HepG2 (cell line): ENCODE data around the gene UNG. TPM values are rescaled to one million over a fixed set of nuclear protein-coding genes. Genes with fewer than 3 reads are reported as not detected.

ENCODE experiments used
- ARHGAP35 ChIP-seq: sonication (generic); formaldehyde crosslinking; IDR thresholded peaks from 2 replicates; pipeline ENCODE4 v1.9.0; 2022; ENCODE audit warnings: mild to moderate bottlenecking, inconsistent platforms, moderate library complexity, missing genetic modification reagents, borderline replicate concordance
- BCL3 ChIP-seq: sonication (generic); formaldehyde crosslinking; IDR thresholded peaks from 2 replicates; pipeline ENCODE4 v1.5.1; 2020; ENCODE audit warnings: mild to moderate bottlenecking, missing genetic modification reagents, moderate library complexity
- HOXA5 ChIP-seq: sonication (generic); formaldehyde crosslinking; IDR thresholded peaks from 2 replicates; pipeline ENCODE4 v1.4.0; 2020; ENCODE audit warnings: missing genetic modification reagents
- KDM5B ChIP-seq: sonication (generic); formaldehyde crosslinking; IDR thresholded peaks from 2 replicates; pipeline ENCODE4 v1.4.0; 2020; ENCODE audit warnings: missing genetic modification reagents, mild to moderate bottlenecking, borderline replicate concordance
- KLF6 ChIP-seq: IDR thresholded peaks from 2 replicates; pipeline ENCODE4 v1.8.0; 2016; ENCODE audit warnings: missing biosample characterization, missing genetic modification reagents
- MIXL1 ChIP-seq: IDR thresholded peaks from 2 replicates; pipeline ENCODE4 v1.6.1; 2016
- MXD1 ChIP-seq: sonication (generic); formaldehyde crosslinking; IDR thresholded peaks from 2 replicates; pipeline ENCODE4 v1.4.0; 2020; ENCODE audit warnings: mild to moderate bottlenecking, missing genetic modification reagents
- PRMT3 ChIP-seq: sonication (generic); formaldehyde crosslinking; IDR thresholded peaks from 2 replicates; pipeline ENCODE4 v1.8.1; 2022; ENCODE audit warnings: low read depth, mild to moderate bottlenecking, moderate library complexity, missing genetic modification reagents, borderline replicate concordance
- RFX3 ChIP-seq: IDR thresholded peaks from 2 replicates; pipeline ENCODE4 v1.6.1; 2016; ENCODE audit warnings: missing biosample characterization, missing genetic modification reagents
- TBX3 ChIP-seq: fragments of 450-650 bp; IDR thresholded peaks from 2 replicates; pipeline ENCODE4 v1.6.1; 2017; ENCODE audit warnings: antibody characterized with exemption, mild to moderate bottlenecking, inconsistent platforms, borderline replicate concordance
- ZNF17 ChIP-seq: sonication (generic); formaldehyde crosslinking; IDR thresholded peaks from 2 replicates; pipeline ENCODE4 v1.5.0; 2020; ENCODE audit warnings: mild to moderate bottlenecking, missing genetic modification reagents
- polyA plus RNA-seq, 8 experiments: library from polyadenylated mRNA; depleted of rRNA in 3 of 8; stranded (reverse) in 7 of 8; unstranded in 1 of 8; fragments of >200 nt; fragmentation: Illumina TruSeq in 4 of 8; extraction: Trizol in 4 of 8; gene quantifications; 2 replicates each; pipeline versions ENCODE4 v1.2.1 to v1.2.3, GENCODE V29; 2011 to 2016; ENCODE audit warnings: low read depth in 4 of 8, missing spikeins in 1 of 8, mixed read lengths in 1 of 8; ENCODE audit not compliant: insufficient read depth in 1 of 8
- total RNA-seq, 5 experiments: library from RNA; depleted of rRNA; stranded (reverse); fragments of >200 nt; fragmentation: Illumina TruSeq; extraction: Trizol; gene quantifications; 2 replicates each; pipeline ENCODE4 v1.2.3, GENCODE V29; 2016; ENCODE audit warnings: low read depth in 1 of 5
- TF ChIP-seq, protein P1 (sequence below), 2 experiments: fragments of 450-650 bp in 1 of 2; sonication (generic) in 1 of 2; formaldehyde crosslinking in 1 of 2; IDR thresholded peaks; 2 replicates each; pipeline versions ENCODE4 v1.6.1 to v1.8.0; 2016 to 2022; ENCODE audit warnings: antibody characterized with exemption in 1 of 2, mild to moderate bottlenecking in 1 of 2, missing genetic modification reagents in 1 of 2
- TF ChIP-seq, protein P2 (sequence below): sonication (generic); formaldehyde crosslinking; conservative IDR thresholded peaks from 2 replicates; pipeline ENCODE4 v1.4.0; 2020; ENCODE audit warnings: missing genetic modification reagents

UNG gene
- total and polyA plus RNA-seq, 2 of the 13 experiments (the other 11 are each of a cell fraction or from before 2014, with no cell fraction given) = 23.3 to 114 TPM

- TF ChIP-seq, protein P1, sequence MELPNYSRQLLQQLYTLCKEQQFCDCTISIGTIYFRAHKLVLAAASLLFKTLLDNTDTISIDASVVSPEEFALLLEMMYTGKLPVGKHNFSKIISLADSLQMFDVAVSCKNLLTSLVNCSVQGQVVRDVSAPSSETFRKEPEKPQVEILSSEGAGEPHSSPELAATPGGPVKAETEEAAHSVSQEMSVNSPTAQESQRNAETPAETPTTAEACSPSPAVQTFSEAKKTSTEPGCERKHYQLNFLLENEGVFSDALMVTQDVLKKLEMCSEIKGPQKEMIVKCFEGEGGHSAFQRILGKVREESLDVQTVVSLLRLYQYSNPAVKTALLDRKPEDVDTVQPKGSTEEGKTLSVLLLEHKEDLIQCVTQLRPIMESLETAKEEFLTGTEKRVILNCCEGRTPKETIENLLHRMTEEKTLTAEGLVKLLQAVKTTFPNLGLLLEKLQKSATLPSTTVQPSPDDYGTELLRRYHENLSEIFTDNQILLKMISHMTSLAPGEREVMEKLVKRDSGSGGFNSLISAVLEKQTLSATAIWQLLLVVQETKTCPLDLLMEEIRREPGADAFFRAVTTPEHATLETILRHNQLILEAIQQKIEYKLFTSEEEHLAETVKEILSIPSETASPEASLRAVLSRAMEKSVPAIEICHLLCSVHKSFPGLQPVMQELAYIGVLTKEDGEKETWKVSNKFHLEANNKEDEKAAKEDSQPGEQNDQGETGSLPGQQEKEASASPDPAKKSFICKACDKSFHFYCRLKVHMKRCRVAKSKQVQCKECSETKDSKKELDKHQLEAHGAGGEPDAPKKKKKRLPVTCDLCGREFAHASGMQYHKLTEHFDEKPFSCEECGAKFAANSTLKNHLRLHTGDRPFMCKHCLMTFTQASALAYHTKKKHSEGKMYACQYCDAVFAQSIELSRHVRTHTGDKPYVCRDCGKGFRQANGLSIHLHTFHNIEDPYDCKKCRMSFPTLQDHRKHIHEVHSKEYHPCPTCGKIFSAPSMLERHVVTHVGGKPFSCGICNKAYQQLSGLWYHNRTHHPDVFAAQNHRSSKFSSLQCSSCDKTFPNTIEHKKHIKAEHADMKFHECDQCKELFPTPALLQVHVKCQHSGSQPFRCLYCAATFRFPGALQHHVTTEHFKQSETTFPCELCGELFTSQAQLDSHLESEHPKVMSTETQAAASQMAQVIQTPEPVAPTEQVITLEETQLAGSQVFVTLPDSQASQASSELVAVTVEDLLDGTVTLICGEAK (IDR thresholded peaks at IDR 0.05) = peak; percentile 98
- TF ChIP-seq, protein P1 (CRISPR knock-in tag; IDR thresholded peaks at IDR 0.05) = peak; percentile 83; the same call in 1 of the 2 replicates
- TF ChIP-seq ZNF17 (CRISPR knock-in tag) = no peak
- peak; percentile 48; the same call in 1 of the 2 replicates for TF ChIP-seq TBX3
- peak; percentile 74; the same call in 1 of the 2 replicates for TF ChIP-seq KDM5B (CRISPR knock-in tag)
- TF ChIP-seq KLF6 = peak; percentile 82
- no peak for TF ChIP-seq PRMT3 (CRISPR knock-in tag)
- TF ChIP-seq RFX3 (CRISPR knock-in tag) = peak; percentile 97
- TF ChIP-seq MIXL1 (CRISPR knock-in tag) = peak; percentile 47; the same call in 1 of the 2 replicates
- peak; percentile 60; the same call in 1 of the 2 replicates for TF ChIP-seq ARHGAP35 (CRISPR knock-in tag)
- no peak; the same call in 1 of the 2 replicates for TF ChIP-seq MXD1 (CRISPR knock-in tag)
- peak; percentile 64; the same call in 1 of the 2 replicates for TF ChIP-seq BCL3 (CRISPR knock-in tag)
- peak; percentile 95 for TF ChIP-seq HOXA5
- TF ChIP-seq, protein P2, sequence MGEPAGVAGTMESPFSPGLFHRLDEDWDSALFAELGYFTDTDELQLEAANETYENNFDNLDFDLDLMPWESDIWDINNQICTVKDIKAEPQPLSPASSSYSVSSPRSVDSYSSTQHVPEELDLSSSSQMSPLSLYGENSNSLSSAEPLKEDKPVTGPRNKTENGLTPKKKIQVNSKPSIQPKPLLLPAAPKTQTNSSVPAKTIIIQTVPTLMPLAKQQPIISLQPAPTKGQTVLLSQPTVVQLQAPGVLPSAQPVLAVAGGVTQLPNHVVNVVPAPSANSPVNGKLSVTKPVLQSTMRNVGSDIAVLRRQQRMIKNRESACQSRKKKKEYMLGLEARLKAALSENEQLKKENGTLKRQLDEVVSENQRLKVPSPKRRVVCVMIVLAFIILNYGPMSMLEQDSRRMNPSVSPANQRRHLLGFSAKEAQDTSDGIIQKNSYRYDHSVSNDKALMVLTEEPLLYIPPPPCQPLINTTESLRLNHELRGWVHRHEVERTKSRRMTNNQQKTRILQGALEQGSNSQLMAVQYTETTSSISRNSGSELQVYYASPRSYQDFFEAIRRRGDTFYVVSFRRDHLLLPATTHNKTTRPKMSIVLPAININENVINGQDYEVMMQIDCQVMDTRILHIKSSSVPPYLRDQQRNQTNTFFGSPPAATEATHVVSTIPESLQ (CRISPR knock-in tag) = no peak; the same call in 1 of the 2 replicates
These were observed 44.7 kb upstream of the UNG start, which contains the start of gene USP30 (continued) for GRCh38 chr12:109052414-109053323.
